HL-60/S4 treated with phorbol 12-myristate 13-acetate at 8.2 ng/mL for 4 days and 3 days (cell line): ENCODE results near the gene GKN2.

Experiments
- in situ Hi-C: fragments of 300-500 bp; cut with MboI; formaldehyde crosslinking; loops from 2 replicates; pipeline ENCODE4 v1.15.0; 2022; ENCODE audit warnings: low sequenced_read_pairs

GKN2 gene

GRCh38 chr2:68952887-68953521 lies at the start of gene GKN2:
GKN2 (minus strand) TSS chr2:68952893; CDS start chr2:68952861, 32 bp downstream.
- in situ Hi-C loops: no loop called here

- in situ Hi-C loops: no loop called here
These were observed 49.2 kb upstream of the GKN2 start for GRCh38 chr2:69001879-69002278.

GRCh38 chr2:68997401-68997800 lies 44.7 kb upstream of the GKN2 start:
- in situ Hi-C loops: no loop called here

- in situ Hi-C loops: no loop called here
These were observed 43.2 kb upstream of the GKN2 start for GRCh38 chr2:68995916-68996315.

GRCh38 chr2:68994864-68995263 lies 42.2 kb upstream of the GKN2 start:
- in situ Hi-C loops: no loop called here

- in situ Hi-C loops: no loop called here
These were observed 41.0 kb upstream of the GKN2 start for GRCh38 chr2:68993660-68994059.

GRCh38 chr2:68992933-68993332 lies 40.2 kb upstream of the GKN2 start:
- in situ Hi-C loops: no loop called here

- in situ Hi-C loops: no loop called here
These were observed 39.6 kb upstream of the GKN2 start for GRCh38 chr2:68992341-68992740.

- in situ Hi-C loops: no loop called here
These were observed 36.3 kb upstream of the GKN2 start for GRCh38 chr2:68989035-68989434.

- in situ Hi-C loops: no loop called here
These were observed 34.4 kb upstream of the GKN2 start for GRCh38 chr2:68987021-68987503.

- in situ Hi-C loops: no loop called here
These were observed 28.3 kb upstream of the GKN2 start for GRCh38 chr2:68980956-68981355.

- in situ Hi-C loops: no loop called here
These were observed 25.4 kb upstream of the GKN2 start for GRCh38 chr2:68978098-68978497.

GRCh38 chr2:68977453-68977852 lies 24.8 kb upstream of the GKN2 start:
- in situ Hi-C loops: no loop called here

GRCh38 chr2:68975844-68976243 lies 23.2 kb upstream of the GKN2 start:
- in situ Hi-C loops: no loop called here

- in situ Hi-C loops: no loop called here
These were observed 22.4 kb upstream of the GKN2 start for GRCh38 chr2:68974946-68975665.

- in situ Hi-C loops: no loop called here
These were observed 21.6 kb upstream of the GKN2 start, which contains the start of gene GKN1 for GRCh38 chr2:68974251-68974650. GKN1 (plus strand) TSS chr2:68974636; CDS start chr2:68974678, 42 bp downstream.

- in situ Hi-C loops: no loop called here
These were observed 19.0 kb upstream of the GKN2 start for GRCh38 chr2:68971591-68972231.

GRCh38 chr2:68970566-68971265 lies 18.0 kb upstream of the GKN2 start:
- in situ Hi-C loops: no loop called here

- in situ Hi-C loops: no loop called here
These were observed 17.2 kb upstream of the GKN2 start for GRCh38 chr2:68969736-68970490.

GRCh38 chr2:68968221-68968620 lies 15.5 kb upstream of the GKN2 start:
- in situ Hi-C loops: no loop called here

- in situ Hi-C loops: no loop called here
These were observed 11.6 kb upstream of the GKN2 start for GRCh38 chr2:68964282-68964681.
